Tibial artery (tissue), 4 donors: ENCODE measurements around the gene C1orf35.

Experiments
- DNase-seq, 2 donors: peaks; one replicate each; pipeline ENCODE4 v3.0.0-alpha.2; 2019
- H3K27ac ChIP-seq, 2 donors: fragments of 200-600 bp; sonication (generic) in 1 of 2; 1 replicate in 1 of 2; 2 replicates in 1 of 2; pipeline ENCODE4 v1.5.1; 2018 to 2019; ENCODE audit warnings: mild to moderate bottlenecking in 1 of 2
- H3K27me3 ChIP-seq, 2 donors: fragments of 200-600 bp; sonication (generic) in 1 of 2; one replicate each; pipeline versions ENCODE4 v1.5.1 to v1.6.0; 2016 to 2019
- H3K36me3 ChIP-seq, 3 donors: fragments of 200-600 bp; sonication (generic) in 2 of 3; one replicate each; pipeline ENCODE4 v1.5.1; 2016 to 2019; ENCODE audit warnings: mild to moderate bottlenecking in 2 of 3
- H3K4me1 ChIP-seq, 4 donors: fragments of 200-600 bp; sonication (generic) in 2 of 4; 1 replicate in 3 of 4; 2 replicates in 1 of 4; pipeline ENCODE4 v1.5.1; 2016 to 2019
- H3K4me3 ChIP-seq, 2 donors: fragments of 200-600 bp; sonication (generic) in 1 of 2; 1 replicate in 1 of 2; 2 replicates in 1 of 2; pipeline ENCODE4 v1.5.1; 2018 to 2019; ENCODE audit warnings: mild to moderate bottlenecking in 2 of 2
- H3K9me3 ChIP-seq, 3 donors: fragments of 200-600 bp; sonication (generic) in 1 of 3; one replicate each; pipeline ENCODE4 v1.5.1; 2016 to 2019
- intact Hi-C: fragments of 100-400 bp; cut with DNase I; formaldehyde crosslinking; loops from one replicate; pipeline ENCODE4 v1.15.0; 2023; ENCODE audit warnings: low total_unique reads
- TF ChIP-seq, protein P1 (sequence below), 2 experiments: fragments of 200-600 bp in 1 of 2; fragments of 450-650 bp in 1 of 2; IDR thresholded peaks; one replicate each; pipeline ENCODE4 v1.5.1; 2017 to 2019; ENCODE audit warnings: antibody characterized with exemption in 2 of 2, mild to moderate bottlenecking in 1 of 2, moderate library complexity in 1 of 2

Gene C1orf35

DNA sequence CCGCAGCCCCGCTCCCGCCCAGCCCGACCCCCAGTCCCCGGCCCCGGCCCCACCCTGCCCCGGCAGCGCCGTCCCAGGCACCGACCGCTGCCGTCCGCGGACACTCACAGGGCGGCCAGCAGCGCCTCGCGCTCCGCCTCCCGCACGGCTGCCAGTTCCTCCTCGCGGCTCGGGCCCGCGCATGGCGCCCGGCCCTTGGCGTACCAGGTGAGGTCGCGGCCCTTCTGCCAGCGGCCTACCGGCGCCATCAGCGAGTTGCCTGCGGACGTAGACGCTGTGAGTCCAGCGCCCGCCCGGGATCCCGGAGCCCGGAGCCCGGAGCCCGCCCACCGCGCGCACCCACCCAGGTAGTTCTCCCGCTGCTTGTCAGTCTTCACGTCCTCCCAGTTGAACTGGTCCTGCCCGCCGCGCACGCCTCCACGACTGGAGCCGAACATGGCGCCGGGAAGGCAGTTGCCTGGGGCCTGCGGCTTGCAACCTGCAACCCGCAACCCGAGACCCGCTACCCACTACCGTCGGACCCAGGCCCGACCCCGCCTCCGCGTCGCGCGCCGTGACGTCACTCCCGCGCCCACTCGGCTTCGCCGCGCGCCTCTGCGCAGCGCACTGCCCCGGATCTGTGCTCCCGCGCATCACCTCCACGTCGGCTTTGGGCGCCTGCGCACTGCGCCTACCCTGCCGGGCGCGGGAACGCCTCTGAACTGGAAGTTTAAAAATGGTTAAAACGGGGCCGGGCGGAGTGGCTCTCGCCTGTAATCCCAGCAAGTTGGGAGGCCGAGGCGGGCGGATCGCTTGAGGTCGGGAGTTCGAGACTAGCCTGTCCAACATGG, at the start of gene C1orf35:
TSS of gene C1orf35 (minus strand) at position 535 of the 830 bp plus-strand sequence. CDS start at position 437, 98 bp downstream.
- H3K4me3 ChIP-seq, result peak within 1 kb of the TSS; percentile 83 to 93
- H3K36me3 ChIP-seq, result peaks cover 16 to 59% (median 45%) of the 10 kb centered on the region in 3 donors
- no peaks in the 10 kb centered on the region for H3K9me3 ChIP-seq
- no peaks in the 10 kb centered on the region for H3K27me3 ChIP-seq
- peak within 1 kb of the TSS; percentile 91 to 98 for H3K27ac ChIP-seq
- TF ChIP-seq, protein P1, sequence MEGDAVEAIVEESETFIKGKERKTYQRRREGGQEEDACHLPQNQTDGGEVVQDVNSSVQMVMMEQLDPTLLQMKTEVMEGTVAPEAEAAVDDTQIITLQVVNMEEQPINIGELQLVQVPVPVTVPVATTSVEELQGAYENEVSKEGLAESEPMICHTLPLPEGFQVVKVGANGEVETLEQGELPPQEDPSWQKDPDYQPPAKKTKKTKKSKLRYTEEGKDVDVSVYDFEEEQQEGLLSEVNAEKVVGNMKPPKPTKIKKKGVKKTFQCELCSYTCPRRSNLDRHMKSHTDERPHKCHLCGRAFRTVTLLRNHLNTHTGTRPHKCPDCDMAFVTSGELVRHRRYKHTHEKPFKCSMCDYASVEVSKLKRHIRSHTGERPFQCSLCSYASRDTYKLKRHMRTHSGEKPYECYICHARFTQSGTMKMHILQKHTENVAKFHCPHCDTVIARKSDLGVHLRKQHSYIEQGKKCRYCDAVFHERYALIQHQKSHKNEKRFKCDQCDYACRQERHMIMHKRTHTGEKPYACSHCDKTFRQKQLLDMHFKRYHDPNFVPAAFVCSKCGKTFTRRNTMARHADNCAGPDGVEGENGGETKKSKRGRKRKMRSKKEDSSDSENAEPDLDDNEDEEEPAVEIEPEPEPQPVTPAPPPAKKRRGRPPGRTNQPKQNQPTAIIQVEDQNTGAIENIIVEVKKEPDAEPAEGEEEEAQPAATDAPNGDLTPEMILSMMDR (IDR thresholded peaks at IDR 0.05), result no peak
- intact Hi-C loops, result loop anchor here (1.0 to 10.0 kb wide), 2 partner anchors 20 to 62 kb away; partner anchors contain the start of gene IBA57
- peak; percentile 91 to 97 for DNase-seq
- H3K4me1 ChIP-seq, result peaks cover 0 to 30% (median 24%) of the 10 kb centered on the region in 4 donors

DNA sequence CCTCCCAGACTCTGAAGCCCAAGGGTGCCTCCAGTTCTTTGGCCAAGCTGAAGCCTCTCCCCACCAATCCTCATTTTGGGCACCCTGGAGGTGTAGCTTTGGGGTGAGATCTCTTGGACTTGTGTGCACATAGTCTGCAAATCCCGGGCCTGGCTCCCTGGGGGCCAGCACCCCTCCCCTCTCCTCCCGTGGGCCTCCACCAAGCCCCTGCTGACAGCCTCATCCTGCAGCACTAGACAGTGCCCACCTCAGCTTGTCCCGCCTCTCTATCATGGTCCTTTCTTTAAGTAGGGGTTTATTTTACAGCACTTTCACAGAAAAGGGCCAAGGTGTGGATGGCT, 49.8 kb upstream of the C1orf35 start:
- DNase-seq, result peak in 1 of 2 donors; percentile 47

DNA sequence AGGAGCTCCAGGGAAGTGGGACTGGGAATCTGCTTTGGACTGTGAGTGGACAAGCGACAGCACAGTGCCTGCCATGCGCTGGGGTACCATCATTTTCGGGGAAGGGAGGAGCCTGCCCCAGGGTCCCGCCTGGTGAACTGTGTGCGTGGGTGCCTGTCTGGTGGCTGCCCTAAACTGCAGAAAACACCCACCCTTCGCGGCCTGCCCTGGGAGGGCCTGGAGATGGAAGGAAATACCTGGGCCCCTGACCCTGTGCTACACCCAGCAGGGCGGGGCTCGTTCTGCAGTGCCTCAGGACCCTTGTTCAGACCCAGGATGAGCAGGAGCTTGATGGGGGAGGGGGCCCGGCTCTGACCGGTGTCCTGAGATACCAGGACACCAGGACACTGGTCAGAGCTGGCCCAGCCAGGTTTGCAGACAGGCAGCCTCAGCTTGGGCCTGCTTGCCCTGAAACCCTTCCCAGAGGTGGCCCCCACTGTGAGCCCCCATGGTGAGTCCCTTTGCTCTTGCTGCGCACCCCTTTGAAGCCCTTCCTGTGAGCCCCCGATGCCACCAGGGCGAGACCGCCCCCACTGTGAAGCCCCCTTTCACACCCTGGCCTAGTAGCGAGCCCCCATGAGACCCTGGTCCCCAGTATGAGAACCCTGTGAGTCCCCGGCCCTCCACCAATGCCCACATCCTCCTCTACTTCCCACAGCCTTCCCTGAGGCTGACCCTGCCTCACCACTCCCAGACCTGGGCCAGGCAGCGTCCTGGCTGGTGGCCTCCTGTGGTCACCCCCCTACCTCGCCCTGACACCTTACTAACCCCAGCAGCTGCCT, 49.2 kb upstream of the C1orf35 start:
- peak; percentile 18 to 61 for DNase-seq
- peaks cover 9 to 28% (median 15%) of the 10 kb centered on the region in 3 donors for H3K36me3 ChIP-seq
- peaks cover 0 to 29% (median 15%) of the 10 kb centered on the region in 4 donors for H3K4me1 ChIP-seq
- intact Hi-C loops, result no loop called here
- TF ChIP-seq, protein P1 (IDR thresholded peaks at IDR 0.05), result no peak
- H3K4me3 ChIP-seq, result no peak overlapping the region
- H3K27ac ChIP-seq, result no peak overlapping the region
- H3K9me3 ChIP-seq, result no peaks in the 10 kb centered on the region
- H3K27me3 ChIP-seq, result peaks cover 0 to 10% of the 10 kb centered on the region in 2 donors

More for the DNA sequence above, 49.8 kb upstream of the C1orf35 start:
- Histone ChIP-seq H3K4me1 (peaks cover 0 to 29% (median 15%) of the 10 kb centered on the region in 4 donors), H3K4me3 (no peak overlapping the region), H3K27ac (no peak overlapping the region), H3K27me3 (peaks cover 0 to 16% of the 10 kb centered on the region in 2 donors), H3K9me3 (no peaks in the 10 kb centered on the region), H3K36me3 (peaks cover 3 to 22% (median 9%) of the 10 kb centered on the region in 3 donors)
- TF ChIP-seq, protein P1 (IDR thresholded peaks at IDR 0.05), result no peak
- intact Hi-C loops, result no loop called here

DNA sequence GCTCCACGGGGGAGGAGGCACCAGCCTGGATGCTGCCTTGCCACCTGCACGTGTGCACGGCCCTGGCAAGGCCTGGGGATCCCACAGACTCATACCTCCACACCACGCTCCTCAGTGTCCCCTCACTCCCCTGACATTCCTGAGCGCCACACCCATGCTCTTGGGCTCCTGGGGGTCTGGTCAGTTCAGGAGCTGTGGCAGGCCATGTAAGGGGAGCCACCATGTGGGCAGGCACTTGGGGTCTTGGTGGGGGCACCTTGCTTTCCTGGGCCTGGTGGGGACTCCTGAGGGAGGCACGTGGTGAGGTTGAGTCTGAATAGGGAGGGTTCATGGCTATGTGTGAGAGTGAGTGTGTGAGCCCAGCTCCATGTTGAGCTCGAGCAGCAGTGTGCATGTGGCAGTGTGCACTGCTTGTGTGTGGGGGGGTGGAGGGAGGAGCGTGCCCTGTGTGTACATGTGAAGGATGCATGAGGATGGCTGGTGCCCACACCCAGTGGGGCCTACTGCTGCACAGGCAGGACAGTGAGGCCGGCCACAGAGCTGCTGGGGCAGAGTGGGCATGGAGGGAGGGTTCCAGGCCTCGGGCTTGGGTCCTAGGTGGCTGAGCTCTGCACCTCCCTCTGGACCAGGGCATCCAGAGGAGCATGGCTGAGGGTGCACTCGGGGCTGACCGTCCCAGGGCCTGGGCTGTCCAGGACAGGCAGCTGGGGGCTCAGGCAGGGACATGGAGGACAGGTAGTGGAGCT, 48.2 kb upstream of the C1orf35 start:
- Histone ChIP-seq H3K4me3 (no peak overlapping the region), H3K27ac (peak overlapping the region; percentile 54 to 69), H3K9me3 (no peaks in the 10 kb centered on the region), H3K4me1 (peaks cover 0 to 29% (median 15%) of the 10 kb centered on the region in 4 donors), H3K27me3 (peaks cover 0 to under 1% of the 10 kb centered on the region in 2 donors), H3K36me3 (peaks cover 19 to 37% (median 25%) of the 10 kb centered on the region in 3 donors)
- intact Hi-C loops, result no loop called here
- TF ChIP-seq, protein P1 (IDR thresholded peaks at IDR 0.05), result no peak
- DNase-seq, result peak; percentile 19 to 63
